KG1 (cell line): Measurements from ENCODE around the gene MMP24.
"Not testable (repeated sequence)": the region's sequence is repeated elsewhere in the genome, so short reads cannot be mapped to it uniquely, and the experiment has no call there.

Experiments
- DNase-seq: peaks from one replicate; lab custom pipeline; 2025; lab: John Stamatoyannopoulos, UW

Gene MMP24

GRCh38 chr20:35260426-35260825 is 33.9 kb downstream of the MMP24 start:
- DNase-seq, result no peak

GRCh38 chr20:35262321-35262720 is 35.8 kb downstream of the MMP24 start:
- not testable (repeated sequence) for DNase-seq

GRCh38 chr20:35262731-35263531 is 36.4 kb downstream of the MMP24 start:
- DNase-seq, result not testable (repeated sequence)

- DNase-seq, result no peak
Measured at GRCh38 chr20:35263532-35264341, 37.2 kb downstream of the MMP24 start.

- DNase-seq, result no peak
Measured at GRCh38 chr20:35264755-35265154, 38.3 kb downstream of the MMP24 start.

GRCh38 chr20:35267092-35267491 is 40.6 kb downstream of the MMP24 start:
- DNase-seq, result no peak

- no peak for DNase-seq
Measured at GRCh38 chr20:35269055-35269781, 42.7 kb downstream of the MMP24 start.

- DNase-seq, result no peak
Measured at GRCh38 chr20:35270021-35270902, 43.8 kb downstream of the MMP24 start.

GRCh38 chr20:35271073-35271882 is 44.8 kb downstream of the MMP24 start:
- no peak for DNase-seq

- no peak for DNase-seq
Measured at GRCh38 chr20:35271904-35272303, 45.4 kb downstream of the MMP24 start.

- DNase-seq, result no peak
Measured at GRCh38 chr20:35273449-35274171, 47.1 kb downstream of the MMP24 start.

GRCh38 chr20:35274172-35275092 is 47.9 kb downstream of the MMP24 start:
- DNase-seq, result no peak

GRCh38 chr20:35275741-35276251 is 49.3 kb downstream of the MMP24 start:
- DNase-seq, result no peak

- no peak for DNase-seq
Measured at GRCh38 chr20:35276408-35276807, 49.9 kb downstream of the MMP24 start.

- DNase-seq, result no peak
Measured at GRCh38 chr20:35277127-35277526, 50.6 kb downstream of the MMP24 start.

- peak; percentile 80 for DNase-seq
Measured at GRCh38 chr20:35277531-35278395, 51.3 kb downstream of the MMP24 start, which contains the start of gene MMP24OS. MMP24OS (minus strand) TSS chr20:35278122; CDS start chr20:35277929, 193 bp downstream.

GRCh38 chr20:35279040-35279439 is 52.5 kb downstream of the MMP24 start:
- DNase-seq, result no peak
